Liver (tissue), 9 donors: ENCODE results near the gene EFCAB7. TPM values are rescaled to one million over a fixed set of nuclear protein-coding genes. Genes with fewer than 3 reads are reported as not detected.

Experiments
- DNase-seq: peaks from one replicate; pipeline ENCODE4 v3.0.0-alpha.2; 2017; ENCODE audit warnings: low spot score
- H3K27ac ChIP-seq, 2 donors: one replicate each; pipeline ENCODE4 v1.7.0; 2013; ENCODE audit warnings: inconsistent platforms in 2 of 2, low read length in 2 of 2, control low read depth in 1 of 2, low read depth in 1 of 2, mild to moderate bottlenecking in 1 of 2
- H3K27me3 ChIP-seq, 4 donors: one replicate each; pipeline versions ENCODE4 v1.6.1 to v1.7.0; 2013; ENCODE audit warnings: low read length in 3 of 4, inconsistent platforms in 1 of 4, mild to moderate bottlenecking in 1 of 4, moderate library complexity in 1 of 4; ENCODE audit not compliant: control insufficient read depth in 4 of 4, insufficient read depth in 4 of 4
- H3K36me3 ChIP-seq, 4 donors: one replicate each; pipeline versions ENCODE4 v1.6.1 to v1.7.0; 2013; ENCODE audit warnings: low read length in 3 of 4, mild to moderate bottlenecking in 3 of 4, low read depth in 1 of 4, moderate library complexity in 1 of 4; ENCODE audit not compliant: control insufficient read depth in 4 of 4, insufficient read depth in 3 of 4
- H3K4me1 ChIP-seq, 4 donors: one replicate each; pipeline versions ENCODE4 v1.6.1 to v1.7.0; 2013; ENCODE audit warnings: low read length in 3 of 4, mild to moderate bottlenecking in 3 of 4, moderate library complexity in 1 of 4; ENCODE audit not compliant: control insufficient read depth in 4 of 4, insufficient read depth in 4 of 4
- H3K4me3 ChIP-seq, 3 donors: one replicate each; pipeline versions ENCODE4 v1.6.1 to v1.7.0; 2013; ENCODE audit warnings: low read length in 3 of 3, control low read depth in 1 of 3, low read depth in 1 of 3, mild to moderate bottlenecking in 1 of 3
- H3K9ac ChIP-seq, 2 donors: one replicate each; pipeline ENCODE4 v1.7.0; 2013; ENCODE audit warnings: low read length in 2 of 2, mild to moderate bottlenecking in 2 of 2, moderate library complexity in 2 of 2, control low read depth in 1 of 2, low read depth in 1 of 2
- H3K9me3 ChIP-seq, 4 donors: one replicate each; pipeline versions ENCODE4 v1.6.1 to v1.7.0; 2013; ENCODE audit warnings: low read length in 3 of 4; ENCODE audit not compliant: control insufficient read depth in 4 of 4
- ATF3 ChIP-seq: IDR thresholded peaks from 2 replicates; pipeline ENCODE4 v1.6.1; 2016; ENCODE audit warnings: antibody characterized with exemption
- CTCF ChIP-seq: fragments of 150-350 bp; IDR thresholded peaks from 2 replicates; pipeline ENCODE4 v1.5.1; 2017; ENCODE audit warnings: improper control_type of control experiment, low read depth, low read length; ENCODE audit not compliant: missing input control
- EGR1 ChIP-seq, 2 donors: IDR thresholded peaks; 2 replicates each; pipeline ENCODE4 v1.6.1; 2016 to 2018; ENCODE audit warnings: antibody characterized with exemption in 2 of 2, low read depth in 2 of 2
- FOXA1 ChIP-seq: IDR thresholded peaks from 2 replicates; pipeline ENCODE4 v1.6.1; 2016; ENCODE audit warnings: antibody characterized with exemption
- FOXA2 ChIP-seq: IDR thresholded peaks from 2 replicates; pipeline ENCODE4 v1.6.1; 2016; ENCODE audit warnings: antibody characterized with exemption
- GABPA ChIP-seq, 2 donors: IDR thresholded peaks in 1 of 2; conservative IDR thresholded peaks in 1 of 2; 2 replicates each; pipeline ENCODE4 v1.6.1; 2016; ENCODE audit warnings: antibody characterized with exemption in 2 of 2, mild to moderate bottlenecking in 1 of 2, moderate library complexity in 1 of 2
- HNF4A ChIP-seq, 2 donors: conservative IDR thresholded peaks; 2 replicates each; pipeline ENCODE4 v1.6.1; 2016; ENCODE audit warnings: antibody characterized with exemption in 2 of 2, mild to moderate bottlenecking in 2 of 2
- HNF4G ChIP-seq: IDR thresholded peaks from 2 replicates; pipeline ENCODE4 v1.6.1; 2016; ENCODE audit warnings: antibody characterized with exemption
- JUND ChIP-seq, 2 donors: IDR thresholded peaks; 2 replicates each; pipeline ENCODE4 v1.6.1; 2016; ENCODE audit warnings: antibody characterized with exemption in 2 of 2
- MAX ChIP-seq: IDR thresholded peaks from 2 replicates; pipeline ENCODE4 v1.6.1; 2016; ENCODE audit warnings: antibody characterized with exemption
- NR2F2 ChIP-seq: IDR thresholded peaks from 2 replicates; pipeline ENCODE4 v1.6.1; 2016; ENCODE audit warnings: antibody characterized with exemption
- RAD21 ChIP-seq, 2 donors: IDR thresholded peaks; 2 replicates each; pipeline ENCODE4 v1.6.1; 2016; ENCODE audit warnings: antibody characterized with exemption in 2 of 2, mild to moderate bottlenecking in 2 of 2
- REST ChIP-seq: IDR thresholded peaks from 2 replicates; pipeline ENCODE4 v1.6.1; 2016; ENCODE audit warnings: antibody characterized with exemption, mild to moderate bottlenecking
- RXRA ChIP-seq, 2 donors: IDR thresholded peaks; 2 replicates each; pipeline ENCODE4 v1.6.1; 2017 to 2018; ENCODE audit warnings: antibody characterized with exemption in 2 of 2, mild to moderate bottlenecking in 1 of 2
- SP1 ChIP-seq: IDR thresholded peaks from 2 replicates; pipeline ENCODE4 v1.6.1; 2018; ENCODE audit warnings: antibody characterized with exemption, mild to moderate bottlenecking
- TAF1 ChIP-seq: conservative IDR thresholded peaks from 2 replicates; pipeline ENCODE4 v1.6.1; 2016; ENCODE audit warnings: antibody characterized with exemption, mild to moderate bottlenecking
- YY1 ChIP-seq: IDR thresholded peaks from 2 replicates; pipeline ENCODE4 v1.6.1; 2016; ENCODE audit warnings: antibody characterized with exemption, mild to moderate bottlenecking
- ZBTB33 ChIP-seq: IDR thresholded peaks from 2 replicates; pipeline ENCODE4 v1.6.1; 2016; ENCODE audit warnings: antibody characterized with exemption
- WGBS: extraction: QIAGEN DNeasy Blood & Tissue Kit; methylation state at CpG from one replicate; pipeline ENCODE4 v1.1.7; 2013; 5-methylcytosine and 5-hydroxymethylcytosine counted together
- polyA plus RNA-seq, 2 donors: library from polyadenylated mRNA; stranded (reverse) in 1 of 2; unstranded in 1 of 2; fragments of 200-250 nt in 1 of 2; fragments of >200 nt in 1 of 2; fragmentation: Nextera tagmentation in 1 of 2; extraction: Ambion mirVana in 1 of 2; gene quantifications; one replicate each; pipeline versions ENCODE4 v1.2.1 to v1.2.3, GENCODE V29; 2013 to 2015
- total RNA-seq, 2 donors: library from RNA; depleted of rRNA; stranded (reverse); fragments of >200 nt; gene quantifications; one replicate each; pipeline ENCODE4 v1.2.3, GENCODE V29; 2014
- donor health status: healthy.
- donor health status: healthy.
- donor health status: healthy.
- donor health status: healthy.
- donor health status: healthy.

Gene EFCAB7
- total and polyA plus RNA-seq, 4 donors, result 0.70 to 2.6 (median 1.9) TPM

GRCh38 chr1:63475761-63476160 is 47.6 kb upstream of the EFCAB7 start:
- TF ChIP-seq ATF3 (no peak), ZBTB33 (no peak), FOXA2 (no peak), EGR1 (IDR thresholded peaks at IDR 0.05; ENCODE audit: low read depth in 2 of 2) (no peak), NR2F2 (no peak), HNF4A (conservative IDR thresholded peaks at IDR 0.05) (no peak), MAX (no peak), SP1 (no peak), JUND (IDR thresholded peaks at IDR 0.05) (no peak), REST (no peak), YY1 (no peak), GABPA (IDR thresholded peaks at IDR 0.05 in 1 of 2, conservative IDR thresholded peaks at IDR 0.05 in 1 of 2) (no peak), RXRA (IDR thresholded peaks at IDR 0.05) (no peak), HNF4G (no peak), TAF1 (no peak), FOXA1 (no peak), CTCF (no peak)
- 81% methylated on average over 7 of the region's 7 CpGs for WGBS

DNA sequence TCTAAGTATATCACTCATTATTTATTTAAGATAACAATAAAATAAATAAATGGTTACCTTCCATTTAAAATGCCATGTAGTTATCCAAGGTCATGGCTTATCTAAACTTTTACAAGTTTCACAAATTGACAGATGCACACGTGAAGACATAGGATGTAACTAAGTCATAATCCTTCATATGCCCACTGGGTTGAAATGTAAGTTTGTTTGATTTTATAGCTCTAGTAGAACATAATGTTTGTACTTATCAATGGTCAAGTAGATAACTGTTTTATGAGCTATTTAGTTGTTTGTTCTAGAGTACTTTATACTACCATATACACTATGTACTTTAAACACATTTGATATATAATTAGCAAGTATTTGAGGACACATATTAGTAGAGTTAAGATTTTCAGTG is 43.3 kb upstream of the EFCAB7 start:
- Histone ChIP-seq H3K9me3 (no peaks in the 10 kb centered on the region), H3K27me3 (no peaks in the 10 kb centered on the region), H3K9ac (no peak overlapping the region), H3K36me3 (no peaks in the 10 kb centered on the region), H3K4me1 (no peaks in the 10 kb centered on the region), H3K27ac (no peak overlapping the region), H3K4me3 (no peak overlapping the region)
- no peak for DNase-seq
- WGBS, result 80% methylated on average over 1 of the region's 1 CpG
- TF ChIP-seq GABPA (IDR thresholded peaks at IDR 0.05 in 1 of 2, conservative IDR thresholded peaks at IDR 0.05 in 1 of 2) (no peak), CTCF (no peak), ATF3 (no peak), ZBTB33 (no peak), YY1 (no peak), FOXA2 (no peak), NR2F2 (no peak), RAD21 (IDR thresholded peaks at IDR 0.05) (no peak), EGR1 (IDR thresholded peaks at IDR 0.05; ENCODE audit: low read depth in 2 of 2) (no peak), FOXA1 (no peak), HNF4G (no peak), RXRA (IDR thresholded peaks at IDR 0.05) (no peak), JUND (IDR thresholded peaks at IDR 0.05) (no peak), TAF1 (no peak)

More at GRCh38 chr1:63475761-63476160, 47.6 kb upstream of the EFCAB7 start:
- no peak for DNase-seq
- no peaks in the 10 kb centered on the region for H3K4me1 ChIP-seq
- H3K27ac ChIP-seq, result no peak overlapping the region
- no peaks in the 10 kb centered on the region for H3K27me3 ChIP-seq
- H3K9ac ChIP-seq, result no peak overlapping the region
- no peak overlapping the region for H3K4me3 ChIP-seq
- H3K36me3 ChIP-seq, result no peaks in the 10 kb centered on the region
- no peaks in the 10 kb centered on the region for H3K9me3 ChIP-seq
